ENCODE results near the gene SMTN. TPM values are rescaled to one million over a fixed set of nuclear protein-coding genes. Genes with fewer than 3 reads are reported as not detected.
"Not testable (repeated sequence)": the region's sequence is repeated elsewhere in the genome, so short reads cannot be mapped to it uniquely, and the experiment has no call there.

The SMTN gene
- total RNA-seq, 8 experiments from 2014 or later = 3.2 to 16.9 (median 9.9) TPM

- Histone ChIP-seq H3K4me3 (no peak overlapping the region), H3K27ac (peak overlapping the region; percentile 36 to 38), H3K4me1 (replicated peaks in 1 of 2) (peaks cover 6 to 12% of the 10 kb centered on the region in 2 donors)
- 0 to 100% (median 60%) methylated on average over 1 to 2 of the region's 5 CpGs; no CpG with 5 or more reads in 5 of the 10 experiments for WGBS, 10 experiments
- in situ Hi-C loops (cut with MboI; ENCODE audit: low pct_unique_long_range_greater_than_20kb in 2 of 9, low sequenced_read_pairs in 9 of 9, unreplicated experiment in 9 of 9) = no loop called here
- ATAC-seq (replicated peaks in 6 of 8) = peak in 4 of 8 experiments; percentile 3 to 25 (median 14)
Observed at GRCh38 chr22:31055117-31055634, 25.9 kb upstream of the SMTN start.

DNA sequence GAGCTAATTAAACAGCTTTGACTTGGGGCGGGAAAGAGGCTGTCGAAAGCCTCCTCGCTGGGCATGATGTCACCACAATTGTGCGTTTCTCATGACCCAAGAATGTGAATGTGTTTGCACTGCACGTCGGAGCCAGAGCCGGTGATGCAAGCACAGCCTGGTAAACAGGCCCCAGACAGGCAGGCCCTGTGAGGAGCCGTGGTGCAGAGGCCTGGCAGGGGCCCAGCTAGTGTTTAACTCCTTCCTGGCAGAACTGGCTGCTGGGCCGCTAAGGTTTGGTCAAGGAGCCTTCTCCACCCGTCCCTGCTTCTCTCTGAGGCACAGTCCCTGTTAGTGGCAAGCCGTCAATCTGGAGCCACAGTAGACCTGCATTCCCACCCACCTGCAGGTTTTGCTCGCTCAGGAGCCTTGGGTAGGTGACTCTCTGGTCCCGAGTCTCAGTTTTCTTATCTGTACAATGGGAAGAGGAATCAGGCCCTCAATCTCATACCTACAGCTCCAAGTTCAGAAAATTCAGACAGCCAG lies 25.4 kb upstream of the SMTN start:
- 10 to 84% (median 40%) methylated on average over 2 to 7 of the region's 13 CpGs; no CpG with 5 or more reads in 4 of the 10 experiments for WGBS, 10 experiments
- ATAC-seq (replicated peaks in 6 of 8) = peak; percentile 98 to 100 (median 99)
- Histone ChIP-seq H3K27ac (peak overlapping the region; percentile 36 to 38), H3K4me3 (no peak overlapping the region), H3K4me1 (replicated peaks in 1 of 2) (peaks cover 6 to 12% of the 10 kb centered on the region in 2 donors)
- in situ Hi-C loops (cut with MboI; ENCODE audit: low pct_unique_long_range_greater_than_20kb in 2 of 9, low sequenced_read_pairs in 9 of 9, unreplicated experiment in 9 of 9) = no loop called here

- 80 to 100% (median 100%) methylated on average over 1 to 4 of the region's 5 CpGs; no CpG with 5 or more reads in 4 of the 10 experiments for WGBS, 10 experiments
- Histone ChIP-seq H3K4me3 (no peak overlapping the region), H3K27ac (no peak overlapping the region), H3K4me1 (replicated peaks in 1 of 2) (peaks cover 6 to 12% of the 10 kb centered on the region in 2 donors)
- in situ Hi-C loops (cut with MboI; ENCODE audit: low pct_unique_long_range_greater_than_20kb in 2 of 9, low sequenced_read_pairs in 9 of 9, unreplicated experiment in 9 of 9) = no loop called here
- ATAC-seq (replicated peaks in 6 of 8) = no peak
Observed at GRCh38 chr22:31056986-31057599, 24.0 kb upstream of the SMTN start.

- peak in 1 of 8 experiments; percentile 19 for ATAC-seq (replicated peaks in 6 of 8)
Observed at GRCh38 chr22:31059663-31060062, 21.5 kb upstream of the SMTN start.

GRCh38 chr22:31062566-31063230 lies 18.4 kb upstream of the SMTN start:
- Histone ChIP-seq H3K27ac (no peak overlapping the region), H3K4me1 (replicated peaks in 1 of 2) (no peaks in the 10 kb centered on the region), H3K4me3 (no peak overlapping the region)
- in situ Hi-C loops (cut with MboI; ENCODE audit: low pct_unique_long_range_greater_than_20kb in 2 of 9, low sequenced_read_pairs in 9 of 9, unreplicated experiment in 9 of 9) = no loop called here
- whole genome bisulfite sequencing, 10 experiments = 10 to 90% (median 54%) methylated on average over 1 to 2 of the region's 2 CpGs; no CpG with 5 or more reads in 2 of the 10 experiments
- peak in 2 of 8 experiments; percentile 31 to 45 for ATAC-seq (replicated peaks in 6 of 8)

More at GRCh38 chr22:31059663-31060062, 21.5 kb upstream of the SMTN start:
- WGBS, 10 experiments = 0 to 100% (median 76%) methylated on average over 1 to 4 of the region's 6 CpGs; no CpG with 5 or more reads in 4 of the 10 experiments
- in situ Hi-C loops (cut with MboI; ENCODE audit: low pct_unique_long_range_greater_than_20kb in 2 of 9, low sequenced_read_pairs in 9 of 9, unreplicated experiment in 9 of 9); H3K4me3 ChIP-seq; H3K27ac ChIP-seq: not testable (repeated sequence)
- peaks cover 6 to 12% of the 10 kb centered on the region in 2 donors for H3K4me1 ChIP-seq (replicated peaks in 1 of 2)

DNA sequence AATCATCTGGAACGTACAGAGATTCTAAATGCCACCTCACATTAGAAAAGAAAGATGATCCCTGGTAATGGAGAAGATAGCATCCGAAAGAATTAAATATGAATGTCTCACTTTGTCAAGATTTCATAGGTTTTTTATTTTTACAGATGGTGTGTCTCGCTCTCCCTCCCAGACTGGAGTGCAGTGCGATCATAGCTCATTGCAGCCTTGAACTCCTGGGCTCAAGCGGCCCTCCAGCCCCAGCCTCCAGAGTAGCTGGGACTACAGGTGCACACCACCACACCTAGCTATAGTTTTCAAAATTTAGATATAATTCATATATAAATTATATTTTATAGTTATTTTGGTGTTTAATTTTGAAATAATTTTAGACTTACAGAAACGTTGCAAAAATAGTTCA lies 16.7 kb upstream of the SMTN start:
- in situ Hi-C loops (cut with MboI; ENCODE audit: low pct_unique_long_range_greater_than_20kb in 2 of 9, low sequenced_read_pairs in 9 of 9, unreplicated experiment in 9 of 9) = no loop called here
- no peaks in the 10 kb centered on the region for H3K4me1 ChIP-seq (replicated peaks in 1 of 2)
- no peak for ATAC-seq (replicated peaks in 6 of 8)
- 33 to 100% (median 83%) methylated on average over 1 to 5 of the region's 6 CpGs for WGBS, 10 experiments
- H3K4me3 ChIP-seq = no peak overlapping the region
- H3K27ac ChIP-seq = no peak overlapping the region

DNA sequence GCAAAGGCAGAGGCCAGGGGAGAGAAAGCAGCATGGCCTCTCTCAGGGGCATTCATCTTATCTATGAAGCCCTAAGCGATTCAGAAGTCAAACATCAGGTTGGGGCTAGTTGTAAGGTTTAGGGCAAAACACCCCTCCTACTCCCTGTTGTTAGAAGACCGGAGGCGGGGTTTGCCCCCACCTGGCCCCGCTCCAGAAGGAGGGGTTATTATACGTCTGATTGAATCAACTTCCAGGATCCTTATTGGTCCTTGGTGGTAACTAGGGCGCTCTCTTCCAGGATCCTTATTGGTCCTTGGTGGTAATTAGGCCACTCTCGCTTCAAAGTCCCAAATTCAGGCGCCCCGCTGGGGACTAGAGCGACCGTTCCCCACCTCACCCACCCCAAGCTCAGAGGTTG lies 12.1 kb upstream of the SMTN start:
- no peak for ATAC-seq (replicated peaks in 6 of 8)
- in situ Hi-C loops (cut with MboI; ENCODE audit: low pct_unique_long_range_greater_than_20kb in 2 of 9, low sequenced_read_pairs in 9 of 9, unreplicated experiment in 9 of 9) = no loop called here
- H3K27ac ChIP-seq = no peak overlapping the region
- WGBS, 10 experiments = 20 to 100% (median 52%) methylated on average over 1 to 6 of the region's 11 CpGs; no CpG with 5 or more reads in 4 of the 10 experiments
- H3K4me3 ChIP-seq = no peak overlapping the region
- peaks cover 0 to 4% of the 10 kb centered on the region in 2 donors for H3K4me1 ChIP-seq (replicated peaks in 1 of 2)

DNA sequence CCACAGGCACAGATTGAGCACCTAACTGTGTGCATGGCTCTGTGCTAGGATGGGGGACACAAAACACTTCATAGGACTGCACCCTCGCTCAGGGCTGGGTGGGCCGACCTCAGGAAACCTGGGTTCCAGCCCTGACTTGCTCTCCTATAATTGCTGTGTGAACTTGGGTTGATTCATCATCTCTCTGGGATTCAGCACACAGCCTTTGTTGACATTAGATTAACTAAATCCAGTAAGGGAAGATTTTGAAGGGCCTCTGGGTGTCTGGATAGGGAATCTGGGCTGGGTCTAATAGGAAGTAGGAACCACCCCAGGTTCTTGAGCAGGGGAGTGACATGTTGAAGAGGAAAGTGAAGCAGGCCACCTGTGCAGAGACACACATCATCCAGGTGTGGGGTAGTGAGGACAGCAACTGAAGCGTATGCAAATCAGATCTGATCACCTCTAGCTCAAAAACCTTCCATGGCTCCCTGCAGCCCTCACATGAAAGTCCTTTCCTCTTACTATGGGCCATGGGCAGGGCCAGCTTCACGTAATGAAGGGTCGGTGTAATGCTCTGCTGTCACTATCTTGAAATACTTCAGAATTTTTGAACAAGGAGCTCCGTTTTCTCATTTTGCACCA lies 11.3 kb upstream of the SMTN start:
- ATAC-seq (replicated peaks in 6 of 8); in situ Hi-C loops (cut with MboI; ENCODE audit: low pct_unique_long_range_greater_than_20kb in 2 of 9, low sequenced_read_pairs in 9 of 9, unreplicated experiment in 9 of 9); H3K4me1 ChIP-seq (replicated peaks in 1 of 2); H3K4me3 ChIP-seq; H3K27ac ChIP-seq: not testable (repeated sequence)
- WGBS, 10 experiments = 60 to 100% (median 96%) methylated on average over 1 to 4 of the region's 6 CpGs; no CpG with 5 or more reads in 5 of the 10 experiments

- H3K27ac ChIP-seq; in situ Hi-C loops (cut with MboI; ENCODE audit: low pct_unique_long_range_greater_than_20kb in 2 of 9, low sequenced_read_pairs in 9 of 9, unreplicated experiment in 9 of 9); ATAC-seq (replicated peaks in 6 of 8); H3K4me3 ChIP-seq; H3K4me1 ChIP-seq (replicated peaks in 1 of 2): not testable (repeated sequence)
- 0 to 100% (median 88%) methylated on average over 1 to 9 of the region's 9 CpGs; no CpG with 5 or more reads in 4 of the 10 experiments for WGBS, 10 experiments
Observed at GRCh38 chr22:31073125-31073524, 8.0 kb upstream of the SMTN start.

DNA sequence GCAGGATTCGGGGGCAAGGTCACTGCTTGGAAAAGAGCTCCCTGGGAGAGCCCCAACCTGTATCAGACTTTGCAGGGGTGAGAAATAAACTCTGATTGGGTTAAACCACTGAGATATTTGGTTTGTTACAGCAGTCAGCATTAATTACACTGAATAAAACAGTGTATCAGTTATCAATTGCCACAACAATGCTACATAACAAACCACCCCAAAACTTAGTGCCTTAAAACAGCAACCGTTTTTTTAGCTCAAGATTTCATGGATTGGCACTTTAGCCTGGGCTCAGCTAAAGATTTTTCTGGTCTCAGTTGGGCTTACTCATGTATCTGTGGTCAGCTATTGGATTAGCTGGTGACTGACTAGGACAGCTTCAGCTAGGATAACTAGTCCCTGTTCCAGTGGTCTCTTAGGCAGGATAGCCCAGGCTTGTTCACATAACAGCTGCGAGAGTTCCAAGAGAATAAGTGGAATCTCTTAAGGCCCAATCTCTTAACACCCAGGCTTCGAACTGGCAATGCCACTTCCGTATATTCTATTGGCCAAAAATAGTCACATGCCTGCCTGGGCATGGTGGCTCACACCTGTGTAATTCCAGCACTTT lies 7.5 kb upstream of the SMTN start:
- H3K27ac ChIP-seq; ATAC-seq (replicated peaks in 6 of 8); H3K4me1 ChIP-seq (replicated peaks in 1 of 2); in situ Hi-C loops (cut with MboI; ENCODE audit: low pct_unique_long_range_greater_than_20kb in 2 of 9, low sequenced_read_pairs in 9 of 9, unreplicated experiment in 9 of 9); H3K4me3 ChIP-seq: not testable (repeated sequence)
- 57 to 100% (median 77%) methylated on average over 1 to 3 of the region's 5 CpGs; no CpG with 5 or more reads in 6 of the 10 experiments for WGBS, 10 experiments

DNA sequence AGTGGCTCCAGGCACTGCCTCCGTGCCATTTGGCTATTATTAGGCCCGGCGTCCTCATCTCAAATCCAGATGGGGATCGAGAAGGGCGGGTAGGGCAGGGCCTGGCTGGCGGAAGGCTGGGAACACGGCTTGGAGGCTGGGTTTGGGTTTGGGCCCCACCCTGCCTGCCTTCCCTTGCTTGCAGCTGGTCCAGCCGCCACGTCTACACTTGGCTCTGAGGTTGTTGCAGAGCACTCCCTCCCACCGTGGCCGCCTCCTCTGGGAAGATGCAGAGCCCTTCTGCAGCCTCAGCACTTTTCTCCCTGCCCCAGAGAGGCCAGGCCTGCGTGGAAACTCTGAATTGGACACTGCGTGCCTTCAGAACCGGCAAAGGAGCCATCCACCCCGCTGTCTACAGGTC lies 5.2 kb upstream of the SMTN start:
- WGBS, 10 experiments = 8 to 60% (median 50%) methylated on average over 1 to 8 of the region's 15 CpGs; no CpG with 5 or more reads in 4 of the 10 experiments
- no peak overlapping the region for H3K4me3 ChIP-seq
- in situ Hi-C loops (cut with MboI; ENCODE audit: low pct_unique_long_range_greater_than_20kb in 2 of 9, low sequenced_read_pairs in 9 of 9, unreplicated experiment in 9 of 9) = loop anchor here in 2 of 9 experiments (25.0 kb wide), 1 partner anchor 114 kb away; the partner anchor contains the start of genes MORC2 (in 2 of the 2) and TUG1 (in 2 of the 2)
- ATAC-seq (replicated peaks in 6 of 8) = peak in 3 of 8 experiments; percentile 73 to 96 (median 92)
- H3K4me1 ChIP-seq (replicated peaks in 1 of 2) = peaks cover 3 to 4% of the 10 kb centered on the region in 2 donors
- H3K27ac ChIP-seq = no peak overlapping the region

- WGBS, 10 experiments = no CpG with 5 or more reads among the region's 6 CpGs
- Histone ChIP-seq H3K27ac (no peak overlapping the region), H3K4me1 (replicated peaks in 1 of 2) (peaks cover 4 to 12% of the 10 kb centered on the region in 2 donors), H3K4me3 (no peak overlapping the region)
- ATAC-seq (replicated peaks in 6 of 8) = no peak
- in situ Hi-C loops (cut with MboI; ENCODE audit: low pct_unique_long_range_greater_than_20kb in 2 of 9, low sequenced_read_pairs in 9 of 9, unreplicated experiment in 9 of 9) = loop anchor here in 2 of 9 experiments (25.0 kb wide), 1 partner anchor 115 kb away; the partner anchor contains the start of genes MORC2 (in 2 of the 2) and TUG1 (in 2 of the 2)
Observed at GRCh38 chr22:31077681-31078080, 3.4 kb upstream of the SMTN start.

Measured in motor neuron (in vitro differentiated cells).